Tibial nerve (tissue), 3 donors: ENCODE measurements around the gene TMX2.

Experiments used
- POLR2A ChIP-seq, 2 donors: fragments of 450-650 bp; IDR thresholded peaks; one replicate each; pipeline ENCODE4 v1.6.1; 2017; ENCODE audit warnings: antibody characterized with exemption in 2 of 2, mild to moderate bottlenecking in 2 of 2, moderate library complexity in 2 of 2
- TF ChIP-seq, protein P1 (sequence below), 5 experiments: fragments of 200-600 bp in 3 of 5; fragments of 450-650 bp in 2 of 5; sonication (generic) in 3 of 5; IDR thresholded peaks; one replicate each; pipeline ENCODE4 v1.5.1; 2016 to 2019; ENCODE audit warnings: antibody characterized with exemption in 5 of 5, mild to moderate bottlenecking in 3 of 5, moderate library complexity in 2 of 5

DNA sequence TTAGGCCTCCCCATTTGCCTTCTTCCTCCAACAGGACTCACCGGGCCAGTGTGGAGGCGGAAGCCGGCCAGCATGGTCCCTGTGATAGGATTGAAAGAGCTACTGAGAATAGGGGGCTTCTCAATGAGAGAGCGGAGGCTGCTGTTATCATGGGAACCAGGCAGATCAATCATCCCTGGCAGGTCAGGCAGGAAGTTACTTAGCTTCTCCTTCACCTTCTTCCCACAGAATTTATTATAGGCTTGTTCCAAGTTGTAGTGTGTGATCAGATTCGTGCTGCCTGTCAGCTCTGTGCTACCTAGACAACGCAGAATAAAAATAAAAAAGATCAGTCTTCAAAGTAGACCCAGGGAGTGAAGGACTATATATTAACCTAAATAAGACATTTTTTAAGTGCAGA lies 7.5 kb upstream of the TMX2 start:
- TF ChIP-seq, protein P1, sequence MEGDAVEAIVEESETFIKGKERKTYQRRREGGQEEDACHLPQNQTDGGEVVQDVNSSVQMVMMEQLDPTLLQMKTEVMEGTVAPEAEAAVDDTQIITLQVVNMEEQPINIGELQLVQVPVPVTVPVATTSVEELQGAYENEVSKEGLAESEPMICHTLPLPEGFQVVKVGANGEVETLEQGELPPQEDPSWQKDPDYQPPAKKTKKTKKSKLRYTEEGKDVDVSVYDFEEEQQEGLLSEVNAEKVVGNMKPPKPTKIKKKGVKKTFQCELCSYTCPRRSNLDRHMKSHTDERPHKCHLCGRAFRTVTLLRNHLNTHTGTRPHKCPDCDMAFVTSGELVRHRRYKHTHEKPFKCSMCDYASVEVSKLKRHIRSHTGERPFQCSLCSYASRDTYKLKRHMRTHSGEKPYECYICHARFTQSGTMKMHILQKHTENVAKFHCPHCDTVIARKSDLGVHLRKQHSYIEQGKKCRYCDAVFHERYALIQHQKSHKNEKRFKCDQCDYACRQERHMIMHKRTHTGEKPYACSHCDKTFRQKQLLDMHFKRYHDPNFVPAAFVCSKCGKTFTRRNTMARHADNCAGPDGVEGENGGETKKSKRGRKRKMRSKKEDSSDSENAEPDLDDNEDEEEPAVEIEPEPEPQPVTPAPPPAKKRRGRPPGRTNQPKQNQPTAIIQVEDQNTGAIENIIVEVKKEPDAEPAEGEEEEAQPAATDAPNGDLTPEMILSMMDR (IDR thresholded peaks at IDR 0.05): no peak
- no peak for TF ChIP-seq POLR2A (IDR thresholded peaks at IDR 0.05)
